GM18499 (cell line): ENCODE data around the gene NOLC1.

Source experiments
- ATAC-seq: cut with Tn5 transposase; IDR thresholded peaks from one replicate; pipeline ENCODE4 v1.9.1; 2021; ENCODE audit warnings: moderate number of reproducible peaks; ENCODE audit not compliant: insufficient read depth, unreplicated experiment

NOLC1 gene

DNA sequence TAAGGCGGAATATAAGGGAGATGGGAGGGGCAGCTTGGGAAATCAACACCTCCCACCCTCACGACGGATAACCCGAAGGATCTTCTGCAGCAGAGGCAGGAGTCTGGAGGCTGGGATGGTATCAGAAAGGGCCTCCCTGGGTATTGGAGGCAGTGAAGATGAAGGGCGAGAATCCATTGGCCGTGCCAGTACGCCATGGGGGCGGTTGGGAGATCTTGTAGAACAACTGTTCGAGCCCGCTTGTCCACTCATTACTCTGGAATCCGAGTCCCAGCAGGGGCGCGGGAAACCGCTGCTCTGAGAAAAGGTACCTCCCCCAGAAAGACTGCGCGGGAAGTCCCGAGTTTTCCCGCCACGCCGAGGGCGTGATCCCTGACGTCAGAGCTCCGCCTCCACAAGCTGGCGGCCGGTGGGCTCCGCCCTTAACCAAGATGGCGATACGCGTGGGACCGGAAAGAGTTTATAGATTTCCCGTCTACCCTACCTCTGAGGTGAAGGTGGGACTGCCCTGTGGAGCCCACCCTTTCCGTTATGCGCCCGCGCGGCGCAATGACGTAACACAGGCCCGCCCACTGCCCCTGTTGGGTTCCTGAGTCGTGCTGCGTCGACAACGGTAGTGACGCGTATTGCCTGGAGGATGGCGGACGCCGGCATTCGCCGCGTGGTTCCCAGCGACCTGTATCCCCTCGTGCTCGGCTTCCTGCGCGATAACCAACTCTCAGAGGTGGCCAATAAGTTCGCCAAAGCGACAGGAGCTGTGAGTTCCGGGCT lies at the start of gene NOLC1:
NOLC1 (plus strand) TSS at position 616 of the 771 bp plus-strand sequence; CDS start at position 638, 22 bp downstream.
- ATAC-seq = peak; percentile 82

GRCh38 chr10:102102421-102102820 lies 49.8 kb upstream of the NOLC1 start:
- no peak for ATAC-seq

GRCh38 chr10:102106998-102107397 lies 45.2 kb upstream of the NOLC1 start:
- no peak for ATAC-seq

DNA sequence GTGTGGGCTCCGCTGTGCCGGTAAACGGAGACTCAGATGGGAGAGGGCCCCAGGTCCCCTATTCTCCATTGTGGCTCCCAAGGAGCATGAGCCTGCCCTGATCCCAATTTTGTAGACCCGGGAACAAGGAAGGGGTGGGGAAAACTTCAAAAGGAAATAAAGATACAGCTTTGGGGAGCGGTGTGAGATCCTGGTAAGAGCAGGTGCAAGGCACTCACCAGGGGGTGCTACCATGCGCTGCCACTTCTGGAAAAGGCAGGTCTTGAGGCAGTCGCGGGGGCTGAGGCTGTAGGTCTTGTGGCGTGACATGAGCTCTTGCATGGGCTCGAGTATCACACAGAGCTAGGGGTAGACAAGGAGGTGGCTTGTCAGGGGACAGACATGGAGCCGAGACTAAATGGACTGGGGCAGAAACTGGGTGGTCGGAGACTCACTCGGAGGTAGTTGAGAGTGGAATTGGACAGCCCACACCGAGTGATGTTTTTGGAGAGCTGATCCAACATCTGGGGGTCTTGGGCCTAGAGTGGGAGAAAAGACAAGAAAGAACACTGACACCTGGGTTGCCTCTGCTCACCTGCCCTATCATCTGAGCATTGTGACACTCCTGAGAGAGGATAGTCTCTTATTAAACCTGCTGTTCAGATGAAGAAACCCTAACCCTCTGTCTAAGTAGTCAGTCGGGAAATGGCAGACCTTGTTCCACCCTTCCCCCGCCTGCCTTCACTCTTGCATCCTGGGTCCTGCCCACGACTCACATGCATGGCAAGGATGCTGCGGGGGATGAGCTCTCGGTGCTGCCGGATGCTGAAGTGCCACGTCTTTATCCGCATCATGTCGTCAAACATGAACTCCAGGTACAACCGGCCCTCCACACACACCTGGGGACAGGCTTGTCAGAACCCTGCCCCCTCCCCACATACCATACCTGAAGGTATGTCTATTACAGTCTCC lies 42.7 kb upstream of the NOLC1 start:
- no peak for ATAC-seq

- no peak for ATAC-seq
Measured at GRCh38 chr10:102111276-102111675, 40.9 kb upstream of the NOLC1 start.

- ATAC-seq = no peak
Measured at GRCh38 chr10:102112210-102112817, 39.9 kb upstream of the NOLC1 start.

DNA sequence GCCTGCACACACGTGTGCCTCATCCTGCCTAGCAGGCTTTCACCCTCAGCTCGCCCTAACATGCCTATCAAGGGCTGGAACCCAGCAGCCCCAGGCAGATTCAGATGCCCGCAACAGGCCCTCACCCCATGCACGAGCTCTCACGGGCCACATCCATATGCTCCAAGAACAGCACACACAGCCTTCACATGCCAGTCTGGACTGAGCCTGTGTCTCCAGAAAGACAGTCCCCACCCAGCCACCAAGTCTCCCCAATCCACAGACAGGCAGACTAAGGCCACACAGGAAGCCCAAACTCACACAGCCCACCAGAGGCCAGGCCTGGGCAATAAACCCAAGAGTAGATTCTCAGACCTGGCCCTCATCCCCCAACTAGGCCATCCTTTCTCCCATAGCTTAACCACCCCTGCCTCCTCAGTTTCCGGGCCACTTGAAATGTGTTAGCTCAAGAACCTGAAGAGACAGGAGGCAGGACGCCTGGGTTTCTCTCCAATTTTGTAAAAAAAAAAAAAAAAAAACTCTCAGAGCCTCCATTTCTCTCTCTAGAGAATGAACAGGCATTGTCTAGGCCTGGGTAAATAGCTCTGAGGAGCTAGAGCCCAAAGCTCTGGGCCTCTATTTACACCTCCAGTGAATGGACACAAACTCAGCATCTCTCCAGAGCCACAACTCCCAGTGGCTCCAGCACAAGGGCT lies 38.8 kb upstream of the NOLC1 start:
- ATAC-seq = no peak

DNA sequence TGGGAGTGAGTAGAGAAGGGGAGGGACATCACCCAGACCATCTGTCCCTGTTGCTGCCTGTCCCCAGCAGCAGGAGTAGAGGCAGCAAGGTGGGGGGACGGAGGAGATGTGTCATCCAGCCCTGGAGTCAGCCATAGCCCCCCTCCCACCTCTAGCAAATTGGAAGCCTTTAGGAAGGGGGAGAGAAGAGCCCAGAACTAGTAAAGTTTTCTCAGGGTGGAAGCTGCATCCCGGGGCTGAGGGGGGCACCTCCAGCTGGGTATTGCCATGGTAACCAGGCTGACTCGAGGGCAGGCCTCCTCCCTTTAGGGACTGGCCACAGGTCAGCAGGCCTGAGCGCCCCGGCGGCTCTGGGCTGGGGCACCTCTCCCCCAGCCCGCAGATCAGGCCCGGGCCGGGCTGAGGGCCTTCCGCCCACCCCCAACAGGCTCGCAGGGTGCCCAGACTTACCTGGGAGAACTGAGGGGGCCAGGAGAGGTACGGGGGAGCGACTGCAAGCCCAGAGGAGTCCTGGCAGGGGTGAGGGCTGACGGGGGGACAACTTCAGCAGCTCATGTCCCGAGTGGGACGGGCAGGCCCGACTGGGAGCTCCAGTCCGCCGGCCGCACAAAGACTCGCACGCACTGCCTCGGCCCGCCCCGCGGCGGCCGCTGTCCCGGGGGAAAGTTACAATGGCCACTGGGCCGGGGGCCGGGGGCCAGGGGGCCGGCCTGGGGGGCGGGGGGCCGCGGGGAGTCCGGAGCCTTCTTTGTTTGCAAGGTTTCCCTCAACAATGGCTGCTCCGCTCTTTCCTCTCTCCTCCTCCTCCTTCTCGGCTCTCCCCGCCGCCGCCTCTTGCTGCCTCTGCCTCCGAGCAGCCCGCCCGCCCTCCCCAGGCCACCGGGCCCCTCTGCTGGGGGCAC lies 38.0 kb upstream of the NOLC1 start:
- ATAC-seq = no peak

DNA sequence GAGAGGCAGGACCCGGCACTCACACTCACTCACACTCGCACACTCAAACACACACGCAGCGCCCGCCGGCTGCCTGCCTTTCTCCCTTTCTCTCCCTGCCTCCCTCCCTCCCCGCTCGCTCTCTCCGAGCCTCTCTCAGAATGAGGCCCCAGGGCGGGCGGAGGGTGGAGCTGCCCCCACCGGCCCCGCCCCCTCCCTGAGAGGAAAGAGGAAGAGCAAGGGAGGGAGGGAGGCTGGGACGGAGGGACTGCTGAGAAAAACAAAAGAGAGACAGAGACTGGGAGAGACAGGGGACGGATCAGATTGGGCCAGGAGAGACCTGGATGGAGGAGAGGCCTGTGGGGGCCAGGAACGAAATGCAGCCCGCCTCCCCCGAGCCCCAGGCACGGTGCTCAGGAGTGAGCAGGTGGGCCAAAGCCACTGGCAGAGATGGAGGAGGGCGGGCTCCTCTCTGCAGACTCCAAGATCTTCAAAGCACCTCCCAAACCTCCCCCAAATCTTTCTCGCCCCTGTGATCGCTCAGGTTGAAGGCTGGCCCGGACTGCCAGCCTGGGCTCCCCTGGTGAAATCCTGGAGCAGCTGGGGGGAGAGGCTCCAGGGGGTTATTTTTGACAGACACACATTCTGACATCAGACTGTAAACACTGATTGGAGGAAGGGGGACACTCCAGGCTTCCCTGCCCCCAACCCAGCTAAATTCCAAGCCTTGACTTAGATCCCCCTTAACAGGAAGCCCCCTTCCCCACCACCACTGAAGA lies 37.1 kb upstream of the NOLC1 start:
- ATAC-seq = no peak

DNA sequence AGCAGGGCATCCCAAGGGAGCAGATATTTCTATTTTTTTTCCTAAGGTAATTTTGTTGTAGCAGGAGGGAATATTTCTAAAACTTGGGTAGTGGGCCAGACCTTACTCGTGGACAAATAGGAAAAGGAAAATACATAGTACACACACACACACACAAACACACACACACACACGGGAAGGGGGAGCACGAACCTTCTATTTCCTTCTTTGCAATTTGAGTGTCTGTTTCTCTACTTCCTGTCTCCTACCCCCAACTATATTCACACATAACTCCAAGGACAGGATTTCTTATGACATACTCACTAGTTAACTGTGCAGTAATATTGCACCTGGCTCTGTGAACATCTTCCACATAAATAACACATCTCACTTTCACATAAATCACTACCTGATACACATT lies 36.4 kb upstream of the NOLC1 start:
- ATAC-seq = no peak

- ATAC-seq = no peak
Measured at GRCh38 chr10:102116656-102117055, 35.5 kb upstream of the NOLC1 start.

GRCh38 chr10:102117391-102118159 lies 34.6 kb upstream of the NOLC1 start:
- ATAC-seq = no peak

DNA sequence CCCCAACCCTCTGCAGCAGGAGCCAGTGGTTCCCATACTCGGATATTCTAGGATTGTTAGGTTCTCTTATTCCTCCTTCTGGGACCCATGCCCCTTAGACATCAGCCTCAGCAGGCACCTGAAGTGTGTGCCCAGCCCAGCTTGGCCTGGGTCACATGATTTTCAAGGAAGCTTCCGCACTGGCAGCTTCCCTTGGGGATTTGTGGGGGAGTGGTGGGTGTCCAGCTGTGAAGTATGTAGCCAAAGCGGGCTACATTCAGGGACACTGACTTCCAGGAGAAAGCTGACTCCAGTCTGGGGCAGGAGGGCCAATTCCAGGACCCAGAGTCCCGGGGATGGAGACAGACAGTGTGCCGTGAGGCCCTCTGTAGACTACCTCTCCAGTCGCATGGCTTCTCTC lies 33.3 kb upstream of the NOLC1 start:
- ATAC-seq = no peak

- ATAC-seq = no peak
Measured at GRCh38 chr10:102119417-102120141, 32.6 kb upstream of the NOLC1 start.

DNA sequence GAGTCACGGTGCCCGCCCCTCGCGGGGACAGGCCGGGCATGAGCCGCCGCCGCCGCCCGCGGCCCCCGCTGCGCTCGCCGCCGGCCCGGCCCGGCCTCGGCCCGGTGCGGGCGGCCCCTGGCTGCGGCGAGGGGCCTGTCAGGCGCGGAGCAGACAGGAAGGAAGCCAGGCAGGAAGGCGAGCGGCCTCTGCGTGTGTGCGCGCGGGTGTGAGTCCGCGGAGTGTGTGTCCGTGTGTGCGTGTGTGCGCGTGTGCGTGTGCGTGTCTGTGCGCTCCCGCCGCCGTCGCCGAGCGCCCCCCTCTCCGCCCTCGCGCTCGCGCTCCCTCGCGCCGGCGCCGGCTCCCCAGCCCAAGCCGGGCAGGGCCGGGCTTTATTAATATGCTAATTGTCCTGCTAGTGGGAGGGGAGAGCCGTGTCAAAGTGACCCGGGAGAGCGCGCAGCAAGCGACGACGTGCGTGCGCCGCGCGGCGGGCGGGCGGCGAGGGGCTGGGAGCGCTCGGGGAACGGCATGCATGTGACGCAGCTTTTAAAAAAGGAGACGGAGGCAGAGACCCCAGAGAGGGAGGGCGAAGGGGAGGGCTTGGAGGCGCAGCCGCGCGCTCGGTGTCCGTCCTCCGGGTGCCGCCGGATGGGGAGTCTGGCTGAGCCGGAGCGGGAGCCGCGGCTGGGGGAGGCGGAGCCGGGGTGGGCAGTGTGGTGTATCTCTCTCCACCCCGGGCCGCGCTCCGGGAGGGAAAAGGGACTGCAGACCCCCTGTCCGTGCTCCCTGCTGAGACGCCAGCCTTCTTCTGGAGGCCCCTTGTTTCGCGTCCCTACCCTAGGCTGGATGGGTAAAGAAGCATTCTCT lies 31.8 kb upstream of the NOLC1 start, which contains the start of gene LDB1:
LDB1 (minus strand) TSS at position 227 of the 849 bp plus-strand sequence. CDS start 258 bp downstream, outside the sequence.
- no peak for ATAC-seq
